OCI-LY1 (cell line): ENCODE data around the gene SLC13A1.

Source experiments
- H2AFZ ChIP-seq: fragments of 200-600 bp; sonication (generic), shearing (Covaris generic); 2 replicates; pipeline ENCODE4 v1.6.0; 2014; ENCODE audit warnings: antibody characterized with exemption, mild to moderate bottlenecking, low read length
- H3F3A ChIP-seq: fragments of 200-600 bp; sonication (generic), shearing (Covaris generic); 2 replicates; pipeline ENCODE4 v1.6.0; 2014; ENCODE audit warnings: mild to moderate bottlenecking, antibody characterized with exemption, low read length, moderate library complexity; ENCODE audit not compliant: insufficient read depth
- H3K27ac ChIP-seq: fragments of 200-600 bp; sonication (generic); 2 replicates; pipeline ENCODE4 v1.5.1; 2014; ENCODE audit warnings: low read length, mixed run types, mild to moderate bottlenecking, low read depth; ENCODE audit not compliant: poor library complexity, severe bottlenecking
- H3K27me3 ChIP-seq: fragments of 200-600 bp; sonication (generic); 2 replicates; pipeline ENCODE4 v1.6.0; 2014; ENCODE audit warnings: antibody characterized with exemption, mild to moderate bottlenecking, low read length, moderate library complexity; ENCODE audit not compliant: insufficient read depth
- H3K36me3 ChIP-seq: fragments of 200-600 bp; sonication (generic); 2 replicates; pipeline ENCODE4 v1.6.1; 2014; ENCODE audit warnings: mild to moderate bottlenecking, antibody characterized with exemption, low read length, moderate library complexity, mixed read lengths; ENCODE audit not compliant: insufficient read depth
- H3K4me1 ChIP-seq: fragments of 200-600 bp; sonication (generic); 2 replicates; pipeline ENCODE4 v1.5.1; 2014; ENCODE audit warnings: mild to moderate bottlenecking, low read length, moderate library complexity; ENCODE audit not compliant: insufficient read depth, severe bottlenecking
- H3K4me2 ChIP-seq: fragments of 200-600 bp; sonication (generic), shearing (Covaris generic); 2 replicates; pipeline ENCODE4 v1.6.1; 2014; ENCODE audit warnings: low read length
- H3K4me3 ChIP-seq: fragments of 200-600 bp; sonication (generic); 2 replicates; pipeline ENCODE4 v1.5.1; 2014; ENCODE audit warnings: low read length, low read depth, mild to moderate bottlenecking, mixed read lengths; ENCODE audit not compliant: poor library complexity, severe bottlenecking
- H3K79me2 ChIP-seq: fragments of 200-600 bp; shearing (Covaris generic); 2 replicates; pipeline ENCODE4 v1.6.1; 2016; ENCODE audit warnings: mixed run types, low read length, mixed read lengths; ENCODE audit not compliant: insufficient read depth
- H3K9ac ChIP-seq: fragments of 200-600 bp; sonication (generic), shearing (Covaris generic); 2 replicates; pipeline ENCODE4 v1.6.1; 2014; ENCODE audit warnings: mild to moderate bottlenecking, low read length, mixed read lengths
- H3K9me2 ChIP-seq: fragments of 200-600 bp; sonication (generic), shearing (Covaris generic); 2 replicates; pipeline ENCODE4 v1.6.1; 2014; ENCODE audit warnings: low read depth, mild to moderate bottlenecking, low read length, mixed read lengths
- H3K9me3 ChIP-seq: fragments of 200-600 bp; shearing (Covaris generic); 2 replicates; pipeline ENCODE4 v1.6.1; 2014; ENCODE audit warnings: low read length, mixed read lengths
- H4K20me1 ChIP-seq: fragments of 200-600 bp; sonication (generic), shearing (Covaris generic); 2 replicates; pipeline ENCODE4 v1.6.0; 2016; ENCODE audit warnings: mild to moderate bottlenecking, low read length; ENCODE audit not compliant: insufficient read depth
- CTCF ChIP-seq: fragments of 200-600 bp; sonication (generic), shearing (Covaris generic); IDR thresholded peaks from 2 replicates; pipeline ENCODE4 v1.5.1; 2017; ENCODE audit warnings: mild to moderate bottlenecking, antibody characterized with exemption, low read length, moderate library complexity, mixed read lengths
- EZH2 ChIP-seq: fragments of 200-600 bp; sonication (generic), shearing (Covaris generic); IDR thresholded peaks from 2 replicates; pipeline ENCODE4 v1.8.0; 2017; ENCODE audit warnings: borderline replicate concordance, mixed run types, mild to moderate bottlenecking, antibody characterized with exemption, low read length, moderate library complexity, mixed read lengths

SLC13A1 gene

GRCh38 chr7:123169065-123169464, 30.7 kb downstream of the SLC13A1 start:
- TF ChIP-seq EZH2 (no peak), CTCF (no peak)
- no peaks in the 10 kb centered on the region for H3K9me3 ChIP-seq
- no peaks in the 10 kb centered on the region for H3K36me3 ChIP-seq
- no peak overlapping the region for H3K27ac ChIP-seq
- H3F3A ChIP-seq: no peaks in the 10 kb centered on the region
- H3K4me3 ChIP-seq: no peak overlapping the region
- H2AFZ ChIP-seq: no peak overlapping the region
- no peaks in the 10 kb centered on the region for H3K9me2 ChIP-seq
- H3K27me3 ChIP-seq: no peaks in the 10 kb centered on the region
- H4K20me1 ChIP-seq: no peaks in the 10 kb centered on the region; the same call in 1 of the 2 replicates
- H3K79me2 ChIP-seq: no peaks in the 10 kb centered on the region
- H3K9ac ChIP-seq: no peak overlapping the region
- H3K4me2 ChIP-seq: no peak overlapping the region
- no peaks in the 10 kb centered on the region for H3K4me1 ChIP-seq

GRCh38 chr7:123157606-123158005, 42.2 kb downstream of the SLC13A1 start:
- H4K20me1 ChIP-seq: no peaks in the 10 kb centered on the region
- no peak overlapping the region for H2AFZ ChIP-seq
- H3K9ac ChIP-seq: no peak overlapping the region
- no peak overlapping the region for H3K4me3 ChIP-seq
- no peaks in the 10 kb centered on the region for H3F3A ChIP-seq
- H3K9me2 ChIP-seq: no peaks in the 10 kb centered on the region
- no peak overlapping the region for H3K27ac ChIP-seq
- no peaks in the 10 kb centered on the region for H3K36me3 ChIP-seq
- H3K27me3 ChIP-seq: no peaks in the 10 kb centered on the region
- no peaks in the 10 kb centered on the region for H3K79me2 ChIP-seq
- H3K9me3 ChIP-seq: no peaks in the 10 kb centered on the region
- H3K4me1 ChIP-seq: no peaks in the 10 kb centered on the region
- no peak overlapping the region for H3K4me2 ChIP-seq
- TF ChIP-seq EZH2: no peak
- no peak for TF ChIP-seq CTCF

GRCh38 chr7:123155571-123155970, 44.2 kb downstream of the SLC13A1 start:
- no peak overlapping the region for H2AFZ ChIP-seq
- no peak overlapping the region for H3K4me3 ChIP-seq
- H3K9me2 ChIP-seq: no peaks in the 10 kb centered on the region
- no peaks in the 10 kb centered on the region for H4K20me1 ChIP-seq
- no peaks in the 10 kb centered on the region for H3K4me1 ChIP-seq
- H3K9ac ChIP-seq: no peak overlapping the region
- H3K27ac ChIP-seq: no peak overlapping the region
- no peaks in the 10 kb centered on the region for H3K36me3 ChIP-seq
- H3K79me2 ChIP-seq: no peaks in the 10 kb centered on the region
- no peaks in the 10 kb centered on the region for H3K9me3 ChIP-seq
- H3F3A ChIP-seq: no peaks in the 10 kb centered on the region
- no peak overlapping the region for H3K4me2 ChIP-seq
- TF ChIP-seq CTCF: no peak
- H3K27me3 ChIP-seq: no peaks in the 10 kb centered on the region
